GM19238 (cell line): ENCODE measurements around the gene CRB2.

ENCODE experiments used
- DNase-seq: peaks from one replicate; pipeline ENCODE4 v3.0.0; 2011; ENCODE audit warnings: low spot score; ENCODE audit not compliant: insufficient read length

Gene CRB2

DNA sequence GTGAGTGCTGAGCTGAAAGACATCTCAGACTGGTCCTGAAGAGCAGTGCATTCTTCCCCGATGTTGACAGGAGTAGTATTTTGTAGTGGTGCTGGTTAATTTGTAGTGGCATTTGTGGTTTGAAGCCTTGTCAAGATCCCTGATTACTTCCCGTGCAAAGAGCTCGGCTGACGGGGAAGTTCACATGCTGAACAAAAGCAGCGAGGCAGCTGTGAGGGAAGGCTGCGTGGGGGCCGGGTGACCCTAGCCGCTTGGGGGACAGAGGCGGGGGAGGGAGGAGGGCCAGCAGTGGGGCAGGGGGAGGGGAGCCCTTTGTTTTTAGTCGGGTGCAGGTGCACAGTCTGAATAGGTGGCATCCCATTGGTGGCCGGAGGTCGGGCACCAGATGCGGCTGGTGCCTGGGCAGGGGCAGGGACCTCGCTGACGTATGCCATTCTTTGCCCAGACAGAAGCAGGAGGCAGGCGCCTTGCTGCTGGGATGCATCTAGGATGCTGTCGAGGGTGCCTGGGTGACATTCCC is 64.7 kb downstream of the CRB2 start:
- DNase-seq: no peak

DNA sequence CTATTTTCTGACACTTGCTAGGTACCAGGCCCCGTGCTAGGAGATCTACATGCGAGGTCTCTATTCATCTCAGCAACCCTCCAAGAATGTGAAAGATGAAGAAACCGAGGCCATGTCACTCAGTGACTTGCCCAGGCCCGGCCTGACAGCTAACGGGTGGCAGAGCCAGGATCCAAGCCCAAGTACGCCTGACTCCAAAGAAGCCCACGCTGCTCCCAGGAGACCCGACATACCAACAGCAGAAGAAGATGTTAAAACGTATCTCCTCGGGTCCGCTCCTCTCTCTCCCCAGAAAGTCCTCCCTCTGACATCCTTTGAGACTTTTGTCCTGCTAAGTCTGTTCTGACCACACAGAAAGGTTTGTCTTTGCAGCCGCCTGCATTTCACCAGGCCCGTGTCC is 65.2 kb downstream of the CRB2 start:
- DNase-seq: no peak

DNA sequence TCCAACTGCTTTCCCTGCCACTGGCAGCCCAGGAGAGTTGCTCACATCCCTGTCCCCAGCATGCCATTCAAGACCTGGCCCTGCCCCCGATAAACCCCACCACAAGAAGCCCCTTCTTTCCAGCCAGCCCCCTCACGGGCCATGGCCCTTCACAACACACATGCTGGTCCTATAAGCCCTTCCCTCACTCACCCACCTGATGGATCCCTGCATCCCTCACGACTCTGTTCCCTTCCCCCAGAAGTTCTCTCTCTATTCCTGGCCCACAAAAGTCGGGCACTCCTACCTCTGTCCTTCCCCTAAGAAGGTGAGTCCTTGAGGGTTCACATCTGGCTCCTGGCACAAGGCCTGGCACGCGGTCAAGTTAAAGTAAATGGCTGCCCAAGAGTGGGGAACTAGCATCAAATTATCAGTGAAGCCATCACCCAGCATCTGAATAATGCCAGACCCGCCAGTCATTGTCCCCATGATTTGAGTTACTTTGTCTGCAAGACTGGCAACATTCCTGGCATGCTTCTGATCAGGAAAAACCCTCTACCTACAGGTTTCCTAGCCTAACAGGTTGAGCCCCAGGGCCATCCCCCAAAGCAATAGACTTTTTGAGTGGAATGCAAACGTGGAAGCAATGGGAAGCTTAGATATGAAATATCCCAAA is 65.9 kb downstream of the CRB2 start:
- no peak for DNase-seq

DNA sequence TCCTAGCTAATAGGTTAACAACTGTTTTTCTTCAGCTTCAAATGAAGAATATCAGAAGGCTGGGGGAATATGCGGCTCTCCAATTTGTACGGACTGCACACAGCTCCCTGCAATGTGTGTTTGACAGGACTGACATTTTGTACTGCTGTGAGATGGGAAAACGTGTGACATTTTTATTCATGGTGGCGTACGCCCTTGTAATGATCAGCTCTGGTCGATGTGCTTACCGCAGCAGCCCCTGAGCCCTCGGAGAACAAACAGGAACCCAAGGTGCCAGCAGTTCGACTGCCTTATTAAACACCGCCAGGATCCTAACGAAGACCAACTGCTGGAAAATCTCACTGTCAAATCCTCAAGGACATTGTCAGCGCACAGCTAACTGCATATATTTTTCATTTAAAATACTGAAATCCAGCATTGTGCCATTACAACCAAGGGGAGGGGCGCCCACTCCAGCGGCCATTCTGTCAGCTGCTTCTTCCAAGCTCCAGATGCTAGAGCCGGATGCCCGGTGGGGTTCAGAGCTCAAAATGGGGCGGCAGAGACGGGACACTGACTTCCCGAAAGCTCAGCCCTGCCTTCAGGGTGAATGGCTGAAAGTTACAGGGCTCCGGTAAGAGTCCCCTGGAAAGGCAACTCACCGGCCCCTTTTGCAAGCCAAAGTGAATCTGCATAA is 66.8 kb downstream of the CRB2 start:
- no peak for DNase-seq

DNA sequence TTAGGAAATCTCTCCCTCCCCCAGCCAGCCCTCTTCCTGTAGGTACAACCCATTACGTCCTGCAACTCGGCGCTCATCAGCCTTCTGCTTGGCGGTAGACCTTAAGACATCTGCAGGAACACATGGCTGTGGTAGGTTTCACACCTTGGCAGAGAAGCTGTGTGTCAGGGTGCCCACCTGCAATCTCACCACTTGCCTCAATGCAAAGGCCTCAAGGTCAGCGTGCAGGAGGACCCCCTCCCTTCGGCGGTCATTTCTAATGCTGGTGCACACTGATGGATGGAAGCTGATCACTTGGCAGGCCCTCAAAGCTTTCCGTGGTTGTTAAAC is 67.3 kb downstream of the CRB2 start:
- DNase-seq: no peak

DNA sequence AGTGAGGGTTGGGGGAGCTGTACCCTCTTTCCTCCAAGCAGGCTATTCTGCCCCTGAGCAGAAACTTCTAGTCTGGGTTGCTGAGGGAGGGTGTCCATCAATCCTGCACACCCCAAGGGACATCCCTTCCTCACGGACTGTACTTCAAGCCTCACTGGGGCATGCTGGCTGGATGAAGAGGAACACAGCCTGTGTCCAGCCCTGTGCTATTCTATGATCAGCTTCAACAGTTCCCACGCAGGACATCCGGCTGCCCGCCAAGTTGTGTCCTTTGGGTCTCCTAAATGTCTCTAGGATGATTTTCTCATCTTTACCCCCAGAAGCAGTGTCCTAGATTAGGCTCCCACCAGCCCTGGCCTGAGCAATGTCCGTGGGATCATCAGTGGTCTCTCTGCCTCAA is 68.1 kb downstream of the CRB2 start:
- no peak for DNase-seq

DNA sequence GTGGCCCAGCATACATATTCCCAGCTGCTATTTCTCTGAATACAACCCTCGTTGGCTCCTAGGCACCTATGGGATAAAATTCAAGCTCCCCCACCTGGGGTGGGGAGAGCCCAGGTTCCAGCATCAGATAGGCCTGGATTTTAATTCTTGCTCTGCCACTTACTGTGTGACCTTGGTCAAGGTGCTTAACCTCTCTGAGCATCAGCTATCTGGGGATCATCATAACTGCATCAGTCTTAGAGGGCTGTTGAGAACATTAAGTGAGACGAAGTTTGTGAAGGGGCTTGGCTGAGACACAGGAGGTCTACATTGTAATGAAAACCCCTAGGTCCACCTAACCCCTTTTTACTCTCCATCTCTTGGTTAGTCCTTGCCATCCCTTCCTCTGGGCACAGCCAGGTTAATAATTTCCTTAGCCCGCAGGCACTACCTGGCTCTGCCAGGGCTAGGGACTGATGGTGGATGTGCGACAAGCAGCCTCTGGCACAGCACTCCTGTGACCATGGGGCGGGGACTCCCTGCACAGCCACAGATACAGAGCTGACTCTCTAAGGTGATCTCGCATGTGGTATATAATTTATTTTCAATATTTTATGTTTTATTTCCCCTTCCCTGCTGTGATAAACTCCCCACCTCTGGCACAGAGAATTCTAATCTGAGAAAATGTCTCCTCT is 68.7 kb downstream of the CRB2 start:
- no peak for DNase-seq

DNA sequence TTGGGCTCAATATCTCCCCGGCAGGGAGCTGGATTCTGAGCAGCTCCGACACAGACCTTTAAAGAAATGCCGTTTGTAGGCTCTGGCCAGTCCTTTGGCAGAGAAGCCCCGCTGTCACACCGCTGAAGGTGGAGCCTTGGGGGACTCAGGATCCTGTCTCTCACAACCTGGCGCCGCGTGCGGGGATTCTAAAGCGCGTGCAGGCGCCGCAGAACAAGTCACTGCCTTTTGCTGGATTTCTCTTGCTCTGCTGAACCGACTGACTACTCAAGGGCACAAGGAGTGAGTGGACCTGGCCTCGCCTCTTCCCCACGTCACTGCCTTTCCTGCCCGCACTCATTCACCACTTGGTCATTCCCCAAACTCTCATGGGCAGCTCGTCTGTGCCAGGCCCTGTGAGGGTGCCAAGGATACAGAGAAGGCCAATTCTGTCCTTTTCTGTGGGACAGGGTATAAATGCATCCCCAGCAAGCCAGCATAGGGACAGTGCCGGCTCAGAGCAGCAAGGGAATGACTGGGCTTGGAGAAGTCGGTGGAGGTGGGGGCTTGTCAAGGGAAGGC is 69.3 kb downstream of the CRB2 start:
- DNase-seq: no peak

DNA sequence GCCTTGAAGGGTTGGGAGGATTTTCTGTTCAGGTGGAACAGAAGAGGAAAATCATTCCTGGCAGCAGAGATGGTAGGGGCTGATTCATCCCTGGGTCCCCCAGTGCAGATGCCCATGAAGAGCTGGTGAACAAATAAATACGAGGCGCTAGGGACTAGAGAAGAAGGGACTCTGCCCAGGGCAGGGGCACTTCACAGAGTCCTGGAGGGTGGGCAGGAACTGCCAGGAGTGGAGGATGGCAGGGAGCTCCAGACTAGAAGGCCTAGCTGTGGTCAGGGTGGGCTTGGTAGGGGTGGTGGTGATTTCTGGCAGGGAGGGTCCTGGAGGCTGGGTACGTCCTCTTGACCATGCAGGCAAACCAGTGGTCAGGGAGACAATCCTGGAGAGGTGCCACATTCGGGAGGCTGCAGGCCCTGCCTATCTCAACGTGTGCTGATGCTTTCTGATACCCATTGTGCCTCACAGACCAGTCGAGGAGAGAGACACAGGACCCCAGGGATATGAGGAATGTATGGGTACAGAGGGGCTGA is 69.9 kb downstream of the CRB2 start:
- DNase-seq: no peak

DNA sequence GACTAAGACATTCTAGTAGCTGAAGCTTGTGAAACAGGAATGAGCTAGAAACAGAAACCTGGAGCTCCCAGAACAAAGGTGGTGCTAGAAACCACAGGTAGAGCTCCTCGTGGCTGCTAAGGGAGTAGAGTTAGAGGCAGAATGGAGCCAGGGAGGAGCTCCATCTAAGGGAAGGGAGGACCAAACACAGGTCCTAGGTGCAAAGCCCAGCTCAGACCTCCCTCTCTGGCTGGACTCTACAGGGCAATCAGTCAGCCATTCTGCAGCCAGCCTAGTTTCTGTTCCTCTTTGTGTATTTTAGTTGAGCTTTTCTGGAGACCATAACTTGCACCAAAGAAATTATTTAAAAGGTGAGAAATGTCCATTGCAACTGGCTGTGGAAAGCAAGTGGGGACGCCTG is 70.4 kb downstream of the CRB2 start:
- peak; percentile 55 for DNase-seq
